Measurements from ENCODE around the gene SEMA5A.

DNA sequence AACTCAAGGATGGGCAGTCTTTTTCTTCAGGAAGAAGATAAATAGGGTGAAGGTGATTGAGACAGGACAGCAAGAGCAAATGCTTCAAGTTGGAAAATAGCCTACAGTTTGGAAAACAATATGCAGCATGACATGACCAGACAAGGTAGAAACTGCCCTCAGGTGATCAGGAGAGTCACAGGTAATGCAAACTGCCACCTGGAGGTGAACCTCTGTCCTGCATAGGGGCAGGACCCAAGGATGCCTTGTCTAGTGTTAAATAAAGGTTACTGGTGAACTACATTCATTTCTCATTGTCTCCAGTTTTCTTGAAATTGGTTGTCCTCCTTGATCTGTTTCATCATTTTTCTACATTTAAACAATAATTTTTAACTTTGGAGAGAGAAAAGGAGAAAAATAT is 232.1 kb downstream of the SEMA5A start:
- TF ChIP-seq, protein P1, sequence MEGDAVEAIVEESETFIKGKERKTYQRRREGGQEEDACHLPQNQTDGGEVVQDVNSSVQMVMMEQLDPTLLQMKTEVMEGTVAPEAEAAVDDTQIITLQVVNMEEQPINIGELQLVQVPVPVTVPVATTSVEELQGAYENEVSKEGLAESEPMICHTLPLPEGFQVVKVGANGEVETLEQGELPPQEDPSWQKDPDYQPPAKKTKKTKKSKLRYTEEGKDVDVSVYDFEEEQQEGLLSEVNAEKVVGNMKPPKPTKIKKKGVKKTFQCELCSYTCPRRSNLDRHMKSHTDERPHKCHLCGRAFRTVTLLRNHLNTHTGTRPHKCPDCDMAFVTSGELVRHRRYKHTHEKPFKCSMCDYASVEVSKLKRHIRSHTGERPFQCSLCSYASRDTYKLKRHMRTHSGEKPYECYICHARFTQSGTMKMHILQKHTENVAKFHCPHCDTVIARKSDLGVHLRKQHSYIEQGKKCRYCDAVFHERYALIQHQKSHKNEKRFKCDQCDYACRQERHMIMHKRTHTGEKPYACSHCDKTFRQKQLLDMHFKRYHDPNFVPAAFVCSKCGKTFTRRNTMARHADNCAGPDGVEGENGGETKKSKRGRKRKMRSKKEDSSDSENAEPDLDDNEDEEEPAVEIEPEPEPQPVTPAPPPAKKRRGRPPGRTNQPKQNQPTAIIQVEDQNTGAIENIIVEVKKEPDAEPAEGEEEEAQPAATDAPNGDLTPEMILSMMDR (IDR thresholded peaks at IDR 0.05; ENCODE audit: poor library complexity, severe bottlenecking), result no peak
- no peak for TF ChIP-seq RAD21 (conservative IDR thresholded peaks at IDR 0.05)
- no peak for TF ChIP-seq POLR2AphosphoS5 (IDR thresholded peaks at IDR 0.05)
- no peak for TF ChIP-seq EZH2 (IDR thresholded peaks at IDR 0.05; ENCODE audit: borderline replicate concordance, insufficient read depth, low read length, poor library complexity, severe bottlenecking)
- TF ChIP-seq, protein P2, sequence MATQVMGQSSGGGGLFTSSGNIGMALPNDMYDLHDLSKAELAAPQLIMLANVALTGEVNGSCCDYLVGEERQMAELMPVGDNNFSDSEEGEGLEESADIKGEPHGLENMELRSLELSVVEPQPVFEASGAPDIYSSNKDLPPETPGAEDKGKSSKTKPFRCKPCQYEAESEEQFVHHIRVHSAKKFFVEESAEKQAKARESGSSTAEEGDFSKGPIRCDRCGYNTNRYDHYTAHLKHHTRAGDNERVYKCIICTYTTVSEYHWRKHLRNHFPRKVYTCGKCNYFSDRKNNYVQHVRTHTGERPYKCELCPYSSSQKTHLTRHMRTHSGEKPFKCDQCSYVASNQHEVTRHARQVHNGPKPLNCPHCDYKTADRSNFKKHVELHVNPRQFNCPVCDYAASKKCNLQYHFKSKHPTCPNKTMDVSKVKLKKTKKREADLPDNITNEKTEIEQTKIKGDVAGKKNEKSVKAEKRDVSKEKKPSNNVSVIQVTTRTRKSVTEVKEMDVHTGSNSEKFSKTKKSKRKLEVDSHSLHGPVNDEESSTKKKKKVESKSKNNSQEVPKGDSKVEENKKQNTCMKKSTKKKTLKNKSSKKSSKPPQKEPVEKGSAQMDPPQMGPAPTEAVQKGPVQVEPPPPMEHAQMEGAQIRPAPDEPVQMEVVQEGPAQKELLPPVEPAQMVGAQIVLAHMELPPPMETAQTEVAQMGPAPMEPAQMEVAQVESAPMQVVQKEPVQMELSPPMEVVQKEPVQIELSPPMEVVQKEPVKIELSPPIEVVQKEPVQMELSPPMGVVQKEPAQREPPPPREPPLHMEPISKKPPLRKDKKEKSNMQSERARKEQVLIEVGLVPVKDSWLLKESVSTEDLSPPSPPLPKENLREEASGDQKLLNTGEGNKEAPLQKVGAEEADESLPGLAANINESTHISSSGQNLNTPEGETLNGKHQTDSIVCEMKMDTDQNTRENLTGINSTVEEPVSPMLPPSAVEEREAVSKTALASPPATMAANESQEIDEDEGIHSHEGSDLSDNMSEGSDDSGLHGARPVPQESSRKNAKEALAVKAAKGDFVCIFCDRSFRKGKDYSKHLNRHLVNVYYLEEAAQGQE (IDR thresholded peaks at IDR 0.05; ENCODE audit: borderline replicate concordance), result no peak
- no peak for TF ChIP-seq TAF1 (IDR thresholded peaks at IDR 0.05; ENCODE audit: low read depth)
